GM12801 (cell line): Measurements from ENCODE around the gene IFT57.

Experiments
- TF ChIP-seq, protein P1 (sequence below): IDR thresholded peaks from one replicate; pipeline ENCODE4 v1.5.1; 2011; ENCODE audit warnings: control low read depth; ENCODE audit not compliant: insufficient read length; ENCODE audit errors: extremely low read depth

The IFT57 gene

DNA sequence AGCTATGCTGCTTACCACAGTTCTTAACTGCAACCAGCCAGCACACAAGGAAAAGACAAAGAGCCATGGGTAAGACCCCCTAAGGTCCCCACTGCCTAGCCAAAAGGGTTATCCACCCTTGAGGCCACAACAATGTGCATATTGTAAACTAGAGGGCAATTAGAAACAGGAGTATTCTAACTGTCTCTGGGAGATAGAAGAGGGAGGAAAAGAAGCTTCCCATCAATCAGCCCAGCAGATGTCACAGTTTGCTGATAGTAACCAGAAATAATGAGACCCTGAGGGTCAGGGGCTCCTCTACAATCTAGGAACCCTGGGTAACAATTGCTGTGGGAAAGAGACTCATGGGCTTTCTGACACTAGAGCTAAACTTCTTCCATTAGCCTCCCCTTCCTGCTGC is 20.6 kb upstream of the IFT57 start:
- TF ChIP-seq, protein P1, sequence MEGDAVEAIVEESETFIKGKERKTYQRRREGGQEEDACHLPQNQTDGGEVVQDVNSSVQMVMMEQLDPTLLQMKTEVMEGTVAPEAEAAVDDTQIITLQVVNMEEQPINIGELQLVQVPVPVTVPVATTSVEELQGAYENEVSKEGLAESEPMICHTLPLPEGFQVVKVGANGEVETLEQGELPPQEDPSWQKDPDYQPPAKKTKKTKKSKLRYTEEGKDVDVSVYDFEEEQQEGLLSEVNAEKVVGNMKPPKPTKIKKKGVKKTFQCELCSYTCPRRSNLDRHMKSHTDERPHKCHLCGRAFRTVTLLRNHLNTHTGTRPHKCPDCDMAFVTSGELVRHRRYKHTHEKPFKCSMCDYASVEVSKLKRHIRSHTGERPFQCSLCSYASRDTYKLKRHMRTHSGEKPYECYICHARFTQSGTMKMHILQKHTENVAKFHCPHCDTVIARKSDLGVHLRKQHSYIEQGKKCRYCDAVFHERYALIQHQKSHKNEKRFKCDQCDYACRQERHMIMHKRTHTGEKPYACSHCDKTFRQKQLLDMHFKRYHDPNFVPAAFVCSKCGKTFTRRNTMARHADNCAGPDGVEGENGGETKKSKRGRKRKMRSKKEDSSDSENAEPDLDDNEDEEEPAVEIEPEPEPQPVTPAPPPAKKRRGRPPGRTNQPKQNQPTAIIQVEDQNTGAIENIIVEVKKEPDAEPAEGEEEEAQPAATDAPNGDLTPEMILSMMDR, result no peak

DNA sequence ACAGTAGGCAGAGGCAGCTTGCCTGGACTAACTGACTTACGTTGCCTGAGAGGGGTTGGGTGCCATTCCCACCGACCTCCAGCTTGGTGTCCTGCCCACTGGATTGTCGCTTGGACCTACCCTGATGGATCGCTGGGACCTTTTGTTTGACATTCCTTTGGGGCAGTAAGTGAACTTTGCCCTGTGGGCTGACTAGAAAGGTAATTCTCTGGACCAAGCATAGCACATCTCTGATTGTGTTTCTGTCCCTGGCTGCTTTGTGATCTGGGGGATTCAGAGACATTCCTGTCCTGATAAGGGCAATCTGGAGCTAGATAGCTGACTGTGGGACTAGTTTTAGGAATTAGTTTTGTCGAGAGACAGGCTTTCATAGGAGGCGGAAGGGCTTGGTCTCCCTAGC is 19.5 kb upstream of the IFT57 start:
- TF ChIP-seq, protein P1, result no peak

DNA sequence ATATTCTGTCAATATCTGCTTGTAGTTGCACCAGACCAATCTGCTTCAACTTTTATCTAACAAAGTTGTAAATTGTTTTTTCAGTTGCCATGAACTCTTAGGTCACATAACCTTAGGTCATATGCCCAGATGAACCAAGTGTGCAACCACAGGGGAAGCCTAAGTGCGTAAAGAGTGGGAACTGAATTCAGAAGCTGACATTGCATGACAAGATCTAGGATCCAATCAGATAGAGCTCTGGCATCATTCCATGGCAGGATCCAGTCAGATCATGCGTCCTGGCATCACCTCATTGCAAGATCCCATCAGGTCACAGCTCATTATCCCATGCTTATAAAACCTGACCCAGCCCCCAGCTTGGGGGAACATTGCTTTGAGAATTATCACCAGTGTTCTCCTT is 18.9 kb upstream of the IFT57 start:
- TF ChIP-seq, protein P1, result no peak

DNA sequence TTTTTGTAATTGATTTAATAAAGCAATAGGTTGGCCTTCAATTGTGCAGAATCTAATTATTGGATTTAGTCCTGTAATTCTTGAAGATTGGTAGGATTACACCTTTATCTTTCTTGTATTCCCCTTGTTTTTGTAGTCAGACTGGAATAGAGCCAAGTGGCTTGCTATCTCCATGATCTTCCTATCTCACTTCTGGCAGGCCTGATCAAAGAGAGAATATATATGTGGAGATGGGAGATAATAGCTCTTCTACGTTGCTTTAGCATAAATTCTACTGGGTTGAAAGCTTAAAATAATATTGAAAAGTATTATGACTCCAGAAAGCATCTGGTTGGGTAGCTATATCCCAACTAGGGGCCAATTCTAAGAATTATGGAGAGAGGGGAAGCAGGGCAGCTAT is 16.9 kb upstream of the IFT57 start:
- TF ChIP-seq, protein P1, result no peak

DNA sequence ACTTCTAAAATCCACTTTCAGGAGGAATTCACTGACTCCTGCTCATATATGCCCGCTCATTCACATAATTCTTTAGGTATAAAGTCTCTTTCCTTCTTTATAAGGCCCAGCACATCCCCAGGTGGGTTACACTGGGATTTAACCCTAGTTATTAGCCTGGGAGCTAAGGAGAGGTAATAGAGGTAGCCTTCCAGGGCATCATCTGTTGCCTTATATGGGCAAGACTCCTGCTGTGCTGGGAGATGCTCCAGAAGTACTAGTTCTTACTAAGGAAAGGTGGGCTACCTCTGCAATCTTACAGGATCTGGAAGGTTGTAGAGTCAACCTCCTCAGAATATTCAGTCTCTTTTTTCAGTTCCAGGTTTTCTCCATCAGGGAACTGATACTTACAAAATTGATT is 13.1 kb upstream of the IFT57 start:
- TF ChIP-seq, protein P1, result no peak

DNA sequence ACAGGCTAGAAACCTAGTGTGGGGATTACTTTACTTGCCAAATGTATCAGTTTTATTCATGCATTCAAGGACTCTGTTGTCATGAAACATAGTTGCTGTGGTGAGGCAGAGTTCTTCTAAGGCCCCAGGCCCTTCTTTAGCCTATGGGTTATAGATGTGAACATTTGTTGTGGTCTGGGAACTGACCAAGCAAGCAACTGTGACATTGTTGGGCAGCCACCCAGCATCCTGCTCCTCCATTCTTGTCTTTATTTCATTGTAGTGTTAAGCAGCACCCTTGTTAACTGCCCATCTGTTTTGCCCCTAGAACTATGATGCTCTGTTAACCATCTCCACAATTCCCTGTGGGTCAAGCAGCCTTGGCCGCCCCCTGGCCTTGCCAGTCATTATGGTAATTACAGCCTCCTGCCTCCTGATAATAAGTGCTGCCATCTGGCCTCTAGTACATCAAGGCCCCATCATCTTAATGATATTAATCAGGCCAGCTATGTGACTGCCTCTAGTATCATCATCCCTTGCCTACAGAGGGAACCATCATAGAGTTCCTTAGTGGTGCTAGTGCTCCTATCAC is 12.2 kb upstream of the IFT57 start:
- TF ChIP-seq, protein P1, result no peak

DNA sequence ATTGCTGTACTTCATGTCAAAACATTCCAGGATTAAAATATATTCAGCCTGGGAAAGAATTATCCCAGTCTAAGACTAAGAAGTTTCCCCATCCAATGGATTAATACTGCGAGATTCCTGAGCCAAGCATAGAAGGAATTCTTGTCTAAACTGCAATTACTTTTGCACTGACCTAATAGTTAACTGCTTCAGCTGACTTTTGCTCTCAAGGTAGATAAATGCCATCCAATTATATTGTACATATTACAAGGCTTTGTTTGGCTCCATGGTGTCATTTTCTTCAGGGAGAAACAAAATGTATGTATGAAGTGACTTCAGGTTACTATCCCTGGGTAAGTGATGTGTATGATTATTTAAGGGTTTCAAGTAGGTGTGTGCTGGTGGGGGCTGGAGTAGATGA is 6.1 kb upstream of the IFT57 start:
- TF ChIP-seq, protein P1, result no peak
